22Rv1 (cell line): ENCODE results near the gene CACNG8.

Source experiments
- ZFX ChIP-seq: fragments of 450-650 bp; IDR thresholded peaks from 2 replicates; pipeline ENCODE4 v1.6.1; 2017; ENCODE audit warnings: antibody characterized with exemption, borderline replicate concordance
- TF ChIP-seq, protein P1 (sequence below): fragments of 450-650 bp; IDR thresholded peaks from 2 replicates; pipeline ENCODE4 v1.5.1; 2017; ENCODE audit warnings: mild to moderate bottlenecking

DNA sequence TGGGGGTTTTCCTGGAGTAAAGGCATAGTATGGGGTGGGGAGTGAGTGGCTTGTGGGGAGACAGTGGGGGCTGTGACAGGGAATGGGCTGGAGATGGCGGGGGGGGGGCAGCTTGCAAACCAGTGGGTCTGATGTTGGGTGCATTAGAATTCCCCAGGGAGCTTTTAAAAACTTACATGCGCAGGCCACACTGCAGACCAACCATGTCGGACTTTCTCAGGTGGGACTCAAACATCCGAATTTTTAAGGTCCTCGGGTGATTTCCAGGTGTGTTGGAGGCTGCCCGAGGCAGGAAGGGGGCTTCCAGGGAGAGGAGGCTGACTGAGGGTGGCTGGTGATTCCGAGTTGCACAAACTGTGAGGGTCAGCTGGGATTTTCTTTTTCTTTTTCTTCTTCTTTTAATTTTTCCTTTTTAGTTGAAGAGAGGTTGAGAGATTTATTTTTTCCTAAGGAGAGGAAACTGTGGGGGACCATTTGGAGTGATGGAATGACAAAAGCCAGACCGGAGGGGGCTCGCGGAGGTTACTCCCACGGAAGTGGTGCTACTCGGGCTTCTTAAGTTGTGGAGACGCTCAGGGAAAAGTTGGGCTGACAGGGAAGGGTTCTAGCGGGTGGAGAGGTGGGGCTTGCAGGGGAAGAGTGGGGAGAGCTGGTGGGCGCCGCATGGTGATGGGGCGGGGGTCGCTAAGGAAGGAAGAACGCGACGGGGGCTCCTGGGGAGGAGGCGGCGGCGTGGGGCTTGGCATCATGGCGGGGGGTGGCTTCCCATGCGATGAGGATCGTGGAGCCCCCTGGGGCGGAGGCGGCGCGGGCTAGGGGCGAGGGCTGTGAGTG, 997 bp upstream of the CACNG8 start:
- TF ChIP-seq, protein P1, sequence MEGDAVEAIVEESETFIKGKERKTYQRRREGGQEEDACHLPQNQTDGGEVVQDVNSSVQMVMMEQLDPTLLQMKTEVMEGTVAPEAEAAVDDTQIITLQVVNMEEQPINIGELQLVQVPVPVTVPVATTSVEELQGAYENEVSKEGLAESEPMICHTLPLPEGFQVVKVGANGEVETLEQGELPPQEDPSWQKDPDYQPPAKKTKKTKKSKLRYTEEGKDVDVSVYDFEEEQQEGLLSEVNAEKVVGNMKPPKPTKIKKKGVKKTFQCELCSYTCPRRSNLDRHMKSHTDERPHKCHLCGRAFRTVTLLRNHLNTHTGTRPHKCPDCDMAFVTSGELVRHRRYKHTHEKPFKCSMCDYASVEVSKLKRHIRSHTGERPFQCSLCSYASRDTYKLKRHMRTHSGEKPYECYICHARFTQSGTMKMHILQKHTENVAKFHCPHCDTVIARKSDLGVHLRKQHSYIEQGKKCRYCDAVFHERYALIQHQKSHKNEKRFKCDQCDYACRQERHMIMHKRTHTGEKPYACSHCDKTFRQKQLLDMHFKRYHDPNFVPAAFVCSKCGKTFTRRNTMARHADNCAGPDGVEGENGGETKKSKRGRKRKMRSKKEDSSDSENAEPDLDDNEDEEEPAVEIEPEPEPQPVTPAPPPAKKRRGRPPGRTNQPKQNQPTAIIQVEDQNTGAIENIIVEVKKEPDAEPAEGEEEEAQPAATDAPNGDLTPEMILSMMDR, result no peak
- no peak for TF ChIP-seq ZFX
